Glutamatergic neuron (in vitro differentiated cells): ENCODE results near the gene SPRR2A. TPM values are rescaled to one million over a fixed set of nuclear protein-coding genes. Genes with fewer than 3 reads are reported as not detected.
"Not testable (repeated sequence)": the region's sequence is repeated elsewhere in the genome, so short reads cannot be mapped to it uniquely, and the experiment has no call there.

Source experiments
- DNase-seq: peaks from one replicate; pipeline ENCODE4 v3.0.0; 2022
- H3K27ac Mint-ChIP-seq: one replicate; pipeline ENCODE4 v1.8.0; 2020; ENCODE audit warnings: mild to moderate bottlenecking, mixed read lengths, inconsistent platforms; ENCODE audit not compliant: unreplicated experiment
- H3K27me3 Mint-ChIP-seq: one replicate; pipeline ENCODE4 v1.8.0; 2020; ENCODE audit warnings: mild to moderate bottlenecking, moderate library complexity, mixed read lengths, inconsistent platforms; ENCODE audit not compliant: unreplicated experiment
- H3K36me3 Mint-ChIP-seq: one replicate; pipeline ENCODE4 v1.8.0; 2020; ENCODE audit warnings: mild to moderate bottlenecking, mixed read lengths, inconsistent platforms; ENCODE audit not compliant: unreplicated experiment
- H3K4me1 Mint-ChIP-seq: one replicate; pipeline ENCODE4 v1.8.0; 2020; ENCODE audit warnings: mild to moderate bottlenecking, low read depth, mixed read lengths, inconsistent platforms; ENCODE audit not compliant: unreplicated experiment
- H3K4me3 Mint-ChIP-seq: one replicate; pipeline ENCODE4 v1.8.0; 2020; ENCODE audit warnings: mild to moderate bottlenecking, mixed read lengths, inconsistent platforms; ENCODE audit not compliant: unreplicated experiment
- H3K9me3 Mint-ChIP-seq: one replicate; pipeline ENCODE4 v1.8.0; 2020; ENCODE audit warnings: mild to moderate bottlenecking, moderate library complexity, mixed read lengths, inconsistent platforms; ENCODE audit not compliant: unreplicated experiment
- CTCF ChIP-seq: fragments of 200-600 bp; sonication (generic); IDR thresholded peaks from one replicate; pipeline ENCODE4 v1.5.0; 2021; ENCODE audit not compliant: partially characterized antibody, unreplicated experiment
- total RNA-seq: library from RNA; stranded (reverse); fragmentation: NEBNext Ultra II Directional; extraction: Animal tissue kit (Norgen Biotek cat#: 25700); gene quantifications from one replicate; pipeline ENCODE4 v1.2.1, GENCODE V29; 2021; ENCODE audit not compliant: unreplicated experiment

SPRR2A gene
- total RNA-seq, 1 donor from 2014 or later = not detected

DNA sequence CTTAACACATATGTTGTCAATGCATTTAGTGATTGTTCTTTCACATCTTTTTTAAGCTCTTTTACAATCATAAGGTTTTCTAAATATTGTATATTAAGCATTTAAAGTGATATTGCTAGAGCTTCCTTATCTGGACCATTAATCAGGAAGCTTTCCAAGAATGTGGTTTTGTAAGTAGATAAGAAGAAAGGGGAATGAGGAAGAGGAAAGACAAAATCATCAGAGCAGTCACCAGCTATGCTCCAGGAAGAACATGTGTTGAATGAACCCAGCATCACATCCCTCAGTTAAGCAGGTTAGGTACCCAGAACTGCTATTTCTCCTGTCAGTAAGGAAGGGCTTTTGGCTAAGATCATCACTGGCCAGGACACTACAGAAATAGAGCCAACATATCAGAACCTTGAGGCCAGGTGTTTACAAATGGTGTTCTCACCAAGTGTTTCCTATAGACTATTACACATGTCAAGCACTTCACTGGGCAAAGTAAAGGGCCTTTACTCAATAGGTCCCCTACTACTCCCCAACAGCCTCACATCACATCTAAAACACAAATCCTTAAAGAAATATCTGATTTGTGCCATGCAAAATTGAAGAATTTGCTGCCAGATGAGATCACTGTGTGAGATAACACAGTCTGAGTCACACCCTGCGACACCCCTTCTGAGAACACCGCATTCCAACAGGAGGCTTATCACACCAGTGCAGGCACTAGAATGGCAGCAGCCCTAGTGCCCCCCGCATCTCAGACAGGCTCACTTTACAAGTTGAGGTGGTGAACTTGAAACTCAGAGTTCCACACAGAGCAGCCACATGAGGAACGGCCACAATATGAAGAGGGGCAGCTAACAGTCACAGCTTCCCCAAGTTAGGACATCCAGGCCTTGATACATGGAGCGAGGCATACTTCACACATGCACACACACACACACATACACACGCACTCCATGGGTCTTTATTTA is 1.8 kb upstream of the SPRR2A start:
- no peaks in the 10 kb centered on the region for H3K4me1 Mint-ChIP-seq
- no peak for DNase-seq
- H3K9me3 Mint-ChIP-seq = no peaks in the 10 kb centered on the region
- H3K27me3 Mint-ChIP-seq = no peaks in the 10 kb centered on the region
- no peak for TF ChIP-seq CTCF
- no peak overlapping the region for H3K4me3 Mint-ChIP-seq
- no peak overlapping the region for H3K27ac Mint-ChIP-seq
- no peaks in the 10 kb centered on the region for H3K36me3 Mint-ChIP-seq

- H3K27ac Mint-ChIP-seq = no peak overlapping the region
- DNase-seq = no peak
- no peaks in the 10 kb centered on the region for H3K27me3 Mint-ChIP-seq
- no peaks in the 10 kb centered on the region for H3K36me3 Mint-ChIP-seq
- TF ChIP-seq CTCF = no peak
- no peak overlapping the region for H3K4me3 Mint-ChIP-seq
- H3K9me3 Mint-ChIP-seq = no peaks in the 10 kb centered on the region
- no peaks in the 10 kb centered on the region for H3K4me1 Mint-ChIP-seq
These were observed 842 bp upstream of the SPRR2A start for GRCh38 chr1:153058154-153058553.

GRCh38 chr1:153056111-153056510 is 1.2 kb downstream of the SPRR2A start:
- not testable (repeated sequence) for H3K27me3 Mint-ChIP-seq, H3K4me3 Mint-ChIP-seq, H3K36me3 Mint-ChIP-seq, H3K9me3 Mint-ChIP-seq, H3K4me1 Mint-ChIP-seq, DNase-seq, H3K27ac Mint-ChIP-seq

DNA sequence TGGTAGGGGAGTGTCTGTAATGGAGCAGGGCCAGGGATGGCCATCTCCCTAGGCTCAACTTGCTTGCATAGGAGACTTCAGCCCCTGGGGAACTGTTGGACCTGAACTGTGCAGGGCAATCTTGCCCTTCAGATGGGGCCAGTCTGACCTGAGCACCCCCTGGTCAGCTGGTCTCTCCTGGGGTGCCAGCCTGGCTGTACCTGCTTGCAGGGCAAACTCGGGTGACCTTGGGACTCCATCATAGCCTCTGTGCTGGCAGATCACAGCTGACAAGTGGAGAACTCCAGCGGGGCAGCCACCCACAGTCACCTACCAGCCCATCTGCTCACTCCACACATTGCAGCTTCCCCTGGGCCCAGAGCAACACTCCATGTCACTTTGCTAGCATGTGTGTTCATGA is 8.1 kb downstream of the SPRR2A start:
- Mint-ChIP-seq H3K4me1 (no peaks in the 10 kb centered on the region), H3K36me3 (no peaks in the 10 kb centered on the region), H3K4me3 (no peak overlapping the region), H3K27me3 (no peaks in the 10 kb centered on the region), H3K9me3 (peaks cover 3% of the 10 kb centered on the region), H3K27ac (no peak overlapping the region)
- TF ChIP-seq CTCF = no peak
- no peak for DNase-seq

DNA sequence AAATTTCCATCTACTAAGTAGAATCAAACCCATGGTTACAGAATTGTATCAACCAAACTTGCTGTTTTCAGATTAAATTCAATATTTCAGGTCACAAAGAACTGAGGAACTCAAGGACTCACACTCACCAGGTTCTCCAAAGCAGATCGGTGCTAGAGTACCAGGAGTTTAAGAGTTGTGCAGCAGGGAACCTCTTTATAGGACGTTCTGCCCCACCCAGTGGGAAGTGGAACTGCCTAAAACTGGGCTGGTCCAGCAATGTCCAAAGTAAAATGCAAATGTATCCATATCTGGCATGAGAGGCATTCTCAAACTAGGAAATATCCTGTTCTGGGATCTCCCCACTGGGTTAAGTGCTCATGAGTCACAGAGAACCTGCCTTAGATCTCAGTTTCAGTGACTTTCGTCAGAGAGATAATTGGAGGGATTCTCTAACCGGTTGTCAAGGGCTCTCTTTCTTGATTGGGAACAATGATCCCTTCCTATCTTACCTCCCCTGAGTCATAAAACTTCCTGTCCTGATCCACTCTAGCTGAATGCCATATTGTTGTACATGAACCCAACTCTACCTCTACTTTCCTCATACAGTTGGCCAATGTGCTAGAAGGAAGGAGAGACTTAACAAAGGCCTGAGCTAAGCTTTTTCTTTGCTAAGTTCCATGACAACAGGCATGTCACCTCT is 16.2 kb downstream of the SPRR2A start, which contains the start of gene SPRR2D:
TSS of gene SPRR2D (minus strand) at position 171 of the 682 bp plus-strand sequence. CDS start 774 bp downstream, outside the sequence.
- TF ChIP-seq CTCF = no peak
- H3K27ac Mint-ChIP-seq = no peak within 1 kb of the TSS
- H3K9me3 Mint-ChIP-seq = no peaks in the 10 kb centered on the region
- no peak within 1 kb of the TSS for H3K4me3 Mint-ChIP-seq
- DNase-seq = no peak
- no peaks in the 10 kb centered on the region for H3K4me1 Mint-ChIP-seq
- no peaks in the 10 kb centered on the region for H3K27me3 Mint-ChIP-seq
- no peaks in the 10 kb centered on the region for H3K36me3 Mint-ChIP-seq
